DMS53 (cell line): ENCODE data around the gene MBD5.

Experiments used
- DNase-seq: peaks from one replicate; lab custom pipeline; 2025; lab: John Stamatoyannopoulos, UW

The MBD5 gene

DNA sequence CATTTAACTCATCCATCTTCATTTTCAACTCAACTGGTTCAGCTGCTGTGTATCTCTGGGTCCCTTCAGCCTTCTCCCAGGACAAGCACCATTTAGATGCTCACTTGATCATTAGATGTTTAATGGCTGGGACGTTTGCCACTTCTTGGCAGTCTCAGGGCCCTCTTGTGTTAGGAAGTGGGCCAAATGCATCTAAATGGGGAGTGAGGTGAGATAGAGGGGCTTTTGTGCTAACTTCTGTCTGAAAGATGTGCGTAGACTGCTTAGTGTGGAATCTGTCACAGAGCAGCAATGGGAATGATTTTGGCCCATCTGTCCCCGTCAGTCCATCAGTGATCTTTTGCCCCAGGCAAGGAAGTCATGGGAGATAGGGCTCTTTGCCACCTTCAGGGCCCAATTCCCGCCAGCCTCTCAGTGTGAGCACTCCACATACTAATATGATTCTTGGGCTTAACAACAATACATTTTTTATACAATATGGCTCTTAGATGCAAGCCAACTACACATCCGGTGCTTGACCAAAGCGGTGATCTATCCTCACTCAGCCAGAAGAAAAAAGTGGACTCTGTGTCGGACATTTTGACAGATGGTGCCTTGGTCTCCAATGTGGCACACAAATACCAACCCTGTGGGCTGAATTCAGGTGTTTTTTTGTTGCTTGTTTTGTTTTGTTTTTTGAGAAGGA is 528.0 kb downstream of the MBD5 start:
- no peak for DNase-seq

DNA sequence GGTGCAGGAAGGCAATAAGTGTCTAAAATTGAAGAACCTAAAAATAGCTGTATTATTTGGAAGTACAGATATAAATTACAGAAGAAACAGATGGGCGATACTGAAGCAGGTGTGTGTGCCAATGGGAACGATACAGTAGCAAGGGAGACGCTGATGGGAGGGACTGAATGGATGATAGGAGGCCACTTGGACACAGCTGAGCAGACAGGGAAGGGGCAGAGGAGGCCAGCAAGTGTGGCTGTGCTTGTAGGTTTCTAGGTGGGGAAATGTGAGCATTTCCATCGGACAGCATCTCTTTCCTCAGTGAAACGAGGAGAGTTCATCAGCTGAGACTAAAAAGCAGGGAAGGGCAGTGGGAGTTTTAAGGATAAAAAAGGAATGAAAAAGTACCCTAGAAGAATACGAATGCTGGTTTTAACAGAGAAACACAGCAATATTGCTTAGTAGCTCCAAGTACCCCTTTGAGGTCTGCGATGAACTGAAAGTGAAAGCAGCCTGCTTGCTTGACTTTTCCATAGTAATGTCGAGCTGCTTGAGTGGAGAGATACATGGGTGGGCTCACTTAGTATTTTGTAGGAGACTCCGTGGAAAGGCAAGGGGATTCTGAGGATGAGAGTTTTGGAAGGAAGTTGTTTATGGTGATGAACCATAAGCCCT is 531.9 kb downstream of the MBD5 start:
- DNase-seq, result peak; percentile 55

DNA sequence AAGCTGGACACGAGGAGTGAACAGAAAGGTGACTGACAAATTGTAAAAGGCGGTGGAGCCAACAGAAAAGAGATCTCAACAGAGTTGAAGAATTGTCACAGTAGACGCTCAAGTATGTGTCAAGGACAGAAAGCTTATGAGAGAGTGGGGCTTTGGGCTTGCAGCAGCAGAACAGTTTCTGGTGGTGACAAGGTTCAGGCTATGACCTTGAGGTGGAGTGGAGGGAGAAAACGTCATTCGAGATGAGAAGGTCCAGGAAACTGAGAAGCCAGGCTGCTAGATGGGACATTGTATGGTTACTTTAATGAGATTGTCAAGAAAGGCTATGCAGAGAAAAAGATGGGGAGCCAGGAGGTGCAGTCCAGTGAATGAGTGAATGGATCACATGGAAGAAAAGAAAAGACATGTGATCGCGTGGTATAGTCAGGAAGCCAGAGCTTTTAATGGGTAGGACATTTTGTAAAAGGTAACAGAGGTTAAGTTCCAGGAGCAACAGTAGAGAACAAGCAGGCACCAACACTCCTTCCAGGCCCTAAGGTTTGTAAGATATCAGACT is 532.5 kb downstream of the MBD5 start:
- no peak for DNase-seq

DNA sequence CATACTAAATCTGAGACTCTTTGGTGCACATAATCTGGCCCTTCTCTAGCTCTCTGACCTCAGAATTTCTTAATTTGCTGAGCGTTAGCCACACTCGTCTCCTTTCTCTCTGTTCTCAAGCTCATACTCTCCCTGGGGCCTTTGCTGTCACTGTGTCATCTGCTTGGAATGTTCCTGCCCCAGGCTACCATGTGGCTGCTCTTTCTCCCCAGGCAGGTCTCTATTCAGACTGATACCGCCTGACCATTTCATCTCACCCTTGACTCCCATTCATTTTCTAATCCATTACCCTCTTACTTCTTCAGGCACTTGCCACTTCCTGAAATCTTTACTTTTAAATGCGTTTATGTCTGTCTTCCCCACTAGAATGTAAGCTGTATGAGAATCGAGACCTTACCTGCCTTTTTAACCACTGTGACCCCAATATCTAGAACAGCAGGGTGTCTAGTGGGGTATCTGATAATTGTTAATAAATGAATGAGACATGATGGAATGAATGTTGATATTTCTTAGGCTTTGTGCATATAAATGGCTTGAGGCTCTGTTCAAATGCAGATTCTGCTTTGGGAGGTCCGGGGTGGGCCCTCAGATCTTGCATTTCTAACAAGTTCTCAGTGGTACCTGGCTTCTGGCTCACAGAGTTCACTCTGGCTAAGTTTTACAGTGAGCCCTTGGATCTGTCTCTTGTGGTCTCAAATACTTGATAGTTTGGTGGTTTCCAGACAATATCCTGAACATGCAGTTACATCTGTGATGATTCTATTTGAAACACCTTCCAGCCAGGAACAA is 533.8 kb downstream of the MBD5 start:
- DNase-seq, result no peak

DNA sequence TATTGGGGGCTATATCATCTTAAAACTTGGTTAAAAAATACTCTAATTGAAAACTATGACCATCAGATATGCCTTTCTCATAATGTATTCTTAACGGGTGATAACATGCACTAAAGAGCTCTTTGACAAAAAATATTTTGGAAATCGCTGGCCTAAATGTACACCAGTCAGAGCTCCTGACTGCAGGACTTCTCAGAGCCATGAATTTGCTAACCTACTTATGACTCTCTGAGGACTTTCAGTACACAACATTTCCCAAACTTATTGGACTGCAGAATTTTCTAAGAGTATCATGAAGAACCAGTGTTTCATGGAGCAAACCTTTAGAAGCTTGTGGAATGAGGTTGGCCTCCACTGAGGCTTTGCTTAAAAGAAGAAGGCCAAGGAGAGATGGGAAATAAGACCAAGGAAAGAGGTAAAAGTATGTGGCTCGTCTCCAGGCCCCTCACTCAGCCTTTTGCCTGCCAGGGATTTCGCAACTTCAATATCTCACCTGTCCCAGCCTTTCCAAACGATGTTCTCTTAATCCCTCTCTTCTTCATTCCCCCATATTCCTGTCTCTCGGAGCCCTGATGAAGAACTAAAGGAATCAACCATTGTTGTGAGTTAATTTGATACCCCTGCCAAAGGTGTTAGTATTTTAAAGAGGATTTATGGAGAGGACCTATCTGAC is 534.9 kb downstream of the MBD5 start:
- DNase-seq, result no peak

DNA sequence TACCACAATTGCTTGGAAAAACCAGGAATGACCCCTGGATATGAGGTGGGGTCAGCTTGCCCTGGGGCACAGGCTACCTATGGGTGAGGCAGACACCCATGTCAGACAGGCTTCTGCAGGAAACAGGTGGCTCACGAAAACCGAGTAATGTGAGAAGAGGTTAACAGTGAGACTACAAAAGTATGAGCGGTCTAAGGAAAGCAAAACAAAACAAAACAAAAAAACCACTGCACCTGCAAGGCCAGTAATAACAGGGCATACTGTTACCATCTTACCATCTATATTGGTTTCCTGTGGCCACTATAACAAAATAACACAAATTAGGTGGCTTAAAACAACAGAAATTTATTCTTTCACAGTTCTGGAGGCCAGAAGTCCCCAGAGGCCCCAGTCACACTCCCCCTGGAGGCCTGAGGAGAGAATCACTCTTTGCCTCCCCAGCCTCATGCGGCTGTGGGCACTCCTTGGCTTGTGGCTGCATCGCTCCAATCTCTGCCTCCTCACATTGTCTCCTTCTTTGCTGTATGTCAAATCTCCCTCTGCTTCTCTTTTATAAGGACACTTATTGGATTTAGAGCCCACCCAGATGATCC is 537.0 kb downstream of the MBD5 start:
- peak; percentile 1 for DNase-seq

DNA sequence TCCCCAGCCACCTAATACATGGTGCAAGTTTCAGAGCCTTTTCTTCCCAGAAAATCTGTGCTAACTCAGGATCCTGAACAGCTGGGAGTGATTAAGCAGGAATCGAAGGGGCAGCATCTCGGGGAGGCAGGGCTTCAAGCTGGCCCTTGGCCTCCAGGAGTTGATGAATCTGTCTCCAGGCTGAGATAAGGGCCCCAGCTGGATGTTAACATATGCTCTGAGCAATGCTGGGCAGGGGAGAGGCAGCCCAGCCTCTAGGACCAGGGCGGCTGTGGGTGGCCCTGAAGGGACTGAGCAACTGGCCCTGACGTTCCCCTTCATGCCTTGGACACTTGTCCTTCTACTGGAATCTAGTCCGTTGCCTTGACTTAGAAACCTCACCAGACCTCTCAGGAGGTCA is 539.6 kb downstream of the MBD5 start:
- DNase-seq, result no peak

DNA sequence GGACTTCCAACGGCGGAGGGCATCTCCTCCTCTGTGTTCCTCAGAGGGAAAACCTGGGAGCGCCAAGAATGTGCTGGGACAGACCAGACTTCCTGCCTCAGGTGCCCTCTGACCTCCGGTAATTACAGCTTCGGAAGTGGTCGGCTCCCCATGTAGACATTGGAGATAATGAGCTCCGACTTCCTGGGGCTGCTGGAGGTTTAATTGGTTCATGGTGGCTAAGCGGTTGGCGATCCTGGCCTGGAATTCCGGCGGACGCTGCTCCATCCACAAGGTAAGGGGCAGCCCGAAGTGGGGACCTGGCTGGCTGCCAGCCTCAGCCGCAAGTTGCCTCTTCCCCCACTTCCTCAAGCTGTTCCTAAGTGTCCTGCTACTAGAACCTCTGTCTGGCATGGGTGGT is 540.5 kb downstream of the MBD5 start:
- no peak for DNase-seq

DNA sequence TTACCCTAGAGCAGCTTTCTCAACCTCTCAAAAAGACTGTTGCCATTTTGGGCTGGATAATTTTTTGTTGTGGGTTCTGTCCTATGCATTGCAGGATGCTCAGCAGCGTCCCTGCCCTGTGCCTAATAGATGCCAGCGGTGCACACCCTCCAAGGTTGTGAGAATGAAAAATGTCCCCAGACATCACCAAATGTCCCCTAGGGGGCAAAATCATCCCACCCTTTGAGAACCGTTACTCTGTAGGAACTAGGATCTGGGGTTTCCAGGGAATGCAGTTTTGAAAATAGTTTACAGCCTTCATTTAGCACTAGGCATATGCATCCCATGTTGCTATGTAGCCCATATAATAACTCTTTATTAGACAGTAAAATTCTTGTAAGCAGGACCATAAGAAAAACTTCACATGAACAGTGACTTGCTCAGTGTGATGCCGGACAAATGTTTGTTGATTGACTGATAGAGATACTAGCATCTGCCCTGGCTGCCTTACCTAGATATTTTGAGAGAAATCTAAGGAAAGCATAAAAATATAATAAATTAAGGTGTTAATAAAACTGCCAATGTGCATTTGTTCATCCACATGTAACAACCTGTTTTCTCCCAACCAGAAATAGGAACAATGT is 544.5 kb downstream of the MBD5 start:
- peak; percentile 5 for DNase-seq
